HG02943 (cell line): ENCODE results near the gene IGFN1.
A peak's percentile ranks its signal among the peaks of the same experiment; 100 is the strongest.
"Not testable (repeated sequence)": the region's sequence is repeated elsewhere in the genome, so short reads cannot be mapped to it uniquely, and the experiment has no call there.

ENCODE experiments used
- ATAC-seq: cut with Tn5 transposase; IDR thresholded peaks from one replicate; pipeline ENCODE4 v1.9.1; 2021; ENCODE audit warnings: mild to moderate bottlenecking, low read depth, moderate library complexity; ENCODE audit not compliant: unreplicated experiment

The IGFN1 gene

GRCh38 chr1:201163036-201163435 lies 27.6 kb upstream of the IGFN1 start:
- not testable (repeated sequence) for ATAC-seq

GRCh38 chr1:201163707-201164106 lies 26.9 kb upstream of the IGFN1 start:
- no peak for ATAC-seq

- no peak for ATAC-seq
Observed at GRCh38 chr1:201164645-201165044, 26.0 kb upstream of the IGFN1 start.

GRCh38 chr1:201167041-201167991 lies 23.3 kb upstream of the IGFN1 start:
- no peak for ATAC-seq

GRCh38 chr1:201169203-201169602 lies 21.4 kb upstream of the IGFN1 start:
- ATAC-seq = no peak

- ATAC-seq = no peak
Observed at GRCh38 chr1:201169971-201170532, 20.6 kb upstream of the IGFN1 start.

- ATAC-seq = peak; percentile 93
Observed at GRCh38 chr1:201170533-201171062, 20.0 kb upstream of the IGFN1 start.

- peak; percentile 31 for ATAC-seq
Observed at GRCh38 chr1:201171063-201172036, 19.3 kb upstream of the IGFN1 start.

- ATAC-seq = no peak
Observed at GRCh38 chr1:201172326-201172725, 18.3 kb upstream of the IGFN1 start.

- no peak for ATAC-seq
Observed at GRCh38 chr1:201172999-201173610, 17.5 kb upstream of the IGFN1 start.

- ATAC-seq = no peak
Observed at GRCh38 chr1:201173736-201174135, 16.9 kb upstream of the IGFN1 start.

- ATAC-seq = no peak
Observed at GRCh38 chr1:201175820-201176500, 14.7 kb upstream of the IGFN1 start.

GRCh38 chr1:201176940-201177339 lies 13.7 kb upstream of the IGFN1 start:
- ATAC-seq = no peak

- no peak for ATAC-seq
Observed at GRCh38 chr1:201178718-201179117, 11.9 kb upstream of the IGFN1 start.

GRCh38 chr1:201180141-201180540 lies 10.5 kb upstream of the IGFN1 start:
- no peak for ATAC-seq

GRCh38 chr1:201180901-201181300 lies 9.7 kb upstream of the IGFN1 start:
- no peak for ATAC-seq

- ATAC-seq = no peak
Observed at GRCh38 chr1:201181323-201181722, 9.3 kb upstream of the IGFN1 start.

- no peak for ATAC-seq
Observed at GRCh38 chr1:201181726-201182125, 8.9 kb upstream of the IGFN1 start.

- no peak for ATAC-seq
Observed at GRCh38 chr1:201183209-201183608, 7.4 kb upstream of the IGFN1 start.

GRCh38 chr1:201183753-201184152 lies 6.9 kb upstream of the IGFN1 start:
- no peak for ATAC-seq
